GM21390 (cell line): ENCODE data around the gene CDH20.

Experiments used
- ATAC-seq: cut with Tn5 transposase; IDR thresholded peaks from one replicate; pipeline ENCODE4 v1.9.1; 2021; ENCODE audit not compliant: unreplicated experiment

The CDH20 gene

DNA sequence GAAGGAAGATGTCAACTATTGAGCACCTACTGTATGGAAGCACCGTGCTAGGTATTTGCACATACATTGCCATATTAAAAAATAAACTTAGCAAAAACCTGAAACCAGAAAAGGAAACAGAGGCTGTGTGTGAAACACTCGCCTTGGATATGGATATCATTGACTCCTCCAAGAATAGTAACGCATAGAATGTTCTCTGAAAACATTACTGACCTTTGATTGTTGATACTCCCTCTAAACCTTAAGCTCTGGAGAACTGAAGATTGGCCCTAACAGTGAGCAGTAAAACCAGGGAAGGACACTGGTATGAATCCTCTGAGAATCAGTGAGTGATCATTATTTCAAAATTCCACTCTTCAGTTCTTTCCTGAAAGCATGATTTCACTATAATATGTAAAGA lies 236.8 kb downstream of the CDH20 start:
- no peak for ATAC-seq

DNA sequence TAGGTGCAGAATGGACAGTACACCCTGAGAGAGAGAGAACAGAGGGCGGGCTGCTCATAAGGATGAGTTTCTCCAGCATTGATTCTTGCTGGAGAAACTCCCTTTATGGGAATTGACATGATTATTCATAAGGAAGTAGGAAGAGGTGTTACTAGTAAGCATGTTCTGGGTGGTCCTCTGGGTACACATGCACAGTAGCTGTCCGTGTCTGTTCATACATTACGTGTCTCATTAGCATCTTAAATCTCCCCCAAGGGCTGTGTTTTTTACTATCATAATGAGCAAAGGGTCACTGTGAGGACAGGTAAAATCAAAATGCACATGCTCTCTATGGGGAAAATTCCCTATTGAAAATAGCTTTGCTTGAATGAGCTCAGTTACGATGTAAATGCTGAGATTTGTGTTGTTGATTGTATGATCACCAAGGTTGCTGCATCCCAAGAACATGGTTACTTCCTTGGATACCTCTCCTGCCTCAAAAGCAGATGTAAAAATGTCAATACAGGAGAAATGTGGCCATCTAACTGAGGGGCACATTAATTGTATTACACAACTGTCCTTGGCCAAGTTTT lies 238.9 kb downstream of the CDH20 start:
- ATAC-seq: no peak

DNA sequence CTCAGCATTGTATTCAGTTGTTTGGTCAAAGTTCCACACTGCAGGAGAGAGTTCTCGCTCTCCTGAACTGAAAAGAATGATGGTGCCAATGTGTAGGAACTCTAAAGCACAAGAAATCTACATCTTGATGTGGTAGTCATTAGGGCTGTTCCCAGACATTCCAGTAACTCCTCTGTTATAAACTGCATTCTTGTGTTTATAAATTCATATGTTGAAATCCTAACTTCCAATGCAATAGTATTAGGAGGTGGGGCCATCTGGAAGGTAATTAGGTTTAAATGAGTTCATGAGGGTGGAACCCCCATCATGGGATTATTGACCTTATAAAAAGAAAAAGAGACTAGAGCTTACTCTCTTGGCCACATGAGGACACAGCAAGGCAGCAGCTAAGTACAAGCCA lies 239.6 kb downstream of the CDH20 start:
- no peak for ATAC-seq

DNA sequence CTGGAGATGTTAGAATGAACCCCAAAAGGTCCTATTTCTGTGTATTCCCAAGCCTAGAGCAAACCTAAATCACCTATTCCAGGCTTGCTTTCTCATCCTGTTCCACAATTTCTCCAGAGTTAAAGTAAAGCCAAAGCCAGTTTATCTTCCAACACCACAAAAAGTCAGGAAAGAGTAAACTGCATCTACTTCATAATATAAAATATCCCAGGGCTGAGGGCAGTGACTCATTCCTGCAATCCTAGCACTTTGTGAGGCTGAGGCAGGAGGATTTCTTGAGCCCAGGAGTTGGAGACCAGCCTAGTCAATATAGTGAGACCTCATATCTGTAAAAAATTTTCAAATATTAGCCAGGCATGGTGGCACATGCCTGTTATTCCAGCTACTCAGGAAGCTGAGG lies 241.4 kb downstream of the CDH20 start:
- no peak for ATAC-seq

DNA sequence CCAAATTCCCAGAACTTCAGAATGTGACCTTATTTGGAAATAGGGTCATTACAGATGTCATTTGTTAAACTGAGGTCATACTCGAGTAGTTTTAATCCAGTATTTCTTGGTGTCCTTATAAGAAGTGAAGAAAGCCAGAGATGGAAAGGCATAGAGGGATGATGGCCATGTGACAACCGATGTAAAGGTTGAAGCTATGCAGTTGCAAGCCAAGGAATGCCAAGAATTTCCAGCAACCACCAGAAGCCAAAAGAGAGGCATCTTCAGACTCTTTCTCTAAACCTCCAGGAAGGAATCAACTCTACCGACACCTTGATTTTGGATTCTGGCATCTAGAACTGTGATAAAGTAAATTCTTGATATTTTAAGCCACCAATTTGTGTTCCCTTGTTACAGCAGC lies 242.2 kb downstream of the CDH20 start:
- no peak for ATAC-seq

DNA sequence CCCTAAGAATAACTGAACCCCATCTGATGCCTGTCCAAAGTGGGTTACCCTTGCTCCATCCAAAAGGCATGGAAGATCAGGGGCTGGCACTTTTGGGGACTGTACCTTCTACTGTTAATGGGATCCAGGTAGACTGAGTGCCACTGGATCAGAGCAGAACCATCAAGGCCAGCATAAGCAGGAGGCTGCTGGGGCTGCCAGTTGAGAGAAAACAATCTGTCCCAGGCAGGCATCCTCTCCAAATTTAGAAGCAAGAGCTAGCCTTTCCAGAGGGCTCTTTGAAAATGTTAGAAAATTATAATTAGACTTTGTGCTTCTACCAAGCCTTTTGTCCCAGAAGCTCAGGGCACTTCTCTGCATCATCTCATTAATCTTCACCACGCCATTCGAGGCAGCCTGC lies 245.6 kb downstream of the CDH20 start:
- ATAC-seq: no peak

DNA sequence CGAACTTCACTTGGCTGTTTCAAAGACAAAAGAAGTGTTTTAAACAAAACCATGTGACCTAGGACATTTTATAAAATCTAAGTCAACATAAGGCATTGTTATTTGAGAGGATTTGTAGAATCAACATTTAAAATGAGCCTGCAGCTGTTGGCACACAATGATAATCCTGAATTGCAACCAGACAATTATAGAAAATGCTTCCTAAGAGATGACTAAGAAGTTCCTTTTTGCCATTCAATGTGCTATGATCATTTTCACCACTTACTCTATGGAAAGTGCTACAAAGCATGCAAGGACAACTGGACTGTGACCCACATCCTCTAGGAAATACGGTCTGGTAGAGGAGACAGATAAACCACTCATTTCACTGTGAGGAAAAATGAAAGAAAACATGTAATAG lies 246.4 kb downstream of the CDH20 start:
- ATAC-seq: no peak

DNA sequence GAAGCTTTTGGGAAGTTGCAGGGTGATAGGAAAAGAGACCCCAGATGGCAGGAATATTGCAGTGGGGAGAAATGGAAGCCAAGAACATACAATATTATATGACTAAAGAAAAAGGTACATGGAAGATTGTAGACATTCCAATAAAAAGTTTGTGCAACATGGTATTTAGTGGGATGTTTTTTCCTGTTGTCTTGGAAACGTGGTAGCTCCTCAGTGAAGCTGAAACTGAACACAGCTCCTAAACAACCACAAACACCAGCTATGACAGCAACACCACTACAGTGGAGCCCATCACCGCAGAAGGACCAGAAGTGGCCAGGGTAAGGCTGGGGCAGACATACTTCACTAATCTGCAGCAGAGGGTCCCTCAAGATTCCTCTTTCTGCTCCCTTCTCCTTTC lies 246.8 kb downstream of the CDH20 start:
- ATAC-seq: no peak

DNA sequence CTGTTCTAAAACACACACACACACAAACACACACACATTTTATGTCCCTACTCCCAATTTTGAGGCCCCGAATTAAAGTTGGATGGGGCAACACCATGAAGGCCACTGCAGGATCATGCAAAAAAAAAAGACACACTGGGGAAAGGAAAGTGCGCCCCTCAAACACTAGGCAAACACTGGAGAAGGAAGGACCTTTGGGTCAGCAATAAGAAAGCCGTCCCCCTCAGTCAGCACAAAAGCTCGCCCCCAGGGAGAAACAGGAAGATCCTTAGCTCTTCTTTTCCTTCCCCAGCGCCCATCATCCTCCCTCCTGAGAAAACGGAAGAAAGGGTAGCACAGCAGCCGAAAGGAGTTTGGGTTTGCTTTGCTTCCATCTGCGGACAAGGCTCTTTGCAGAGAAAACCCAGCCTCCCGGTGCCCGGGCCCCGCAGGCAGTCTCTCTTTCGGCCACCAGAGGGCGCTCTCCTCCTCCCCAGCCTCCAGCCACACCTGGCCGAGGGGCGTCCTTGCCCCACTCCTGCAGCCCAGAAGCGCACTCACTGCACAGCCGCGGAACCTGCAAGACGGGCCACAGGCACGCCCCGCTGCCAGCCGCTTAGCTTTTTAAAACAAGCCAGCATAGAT lies 248.5 kb downstream of the CDH20 start:
- peak; percentile 87 for ATAC-seq

DNA sequence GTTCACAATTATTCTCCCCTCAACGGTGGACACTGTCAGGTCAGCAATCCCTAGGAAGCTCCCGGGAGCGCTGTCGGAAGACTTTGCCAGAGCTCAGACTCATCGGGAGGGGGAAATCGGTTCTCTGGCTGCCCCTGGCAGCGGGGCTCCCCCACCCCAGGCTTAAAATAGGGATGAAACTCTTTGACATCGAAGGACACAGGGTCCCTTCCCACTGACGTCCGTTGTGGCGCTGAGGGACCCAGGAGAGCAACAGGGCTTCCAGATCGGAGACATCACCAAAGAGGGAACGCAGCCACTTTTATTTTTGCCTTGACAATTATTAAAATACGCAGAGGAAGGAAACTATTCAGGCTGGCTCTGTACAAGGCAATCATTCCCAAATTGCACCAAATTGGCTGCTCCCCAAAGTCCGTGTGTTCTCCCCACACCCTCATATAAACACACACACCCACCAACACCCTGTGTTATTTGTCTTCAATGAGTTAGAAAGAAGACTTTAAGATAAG lies 249.0 kb downstream of the CDH20 start:
- ATAC-seq: no peak

DNA sequence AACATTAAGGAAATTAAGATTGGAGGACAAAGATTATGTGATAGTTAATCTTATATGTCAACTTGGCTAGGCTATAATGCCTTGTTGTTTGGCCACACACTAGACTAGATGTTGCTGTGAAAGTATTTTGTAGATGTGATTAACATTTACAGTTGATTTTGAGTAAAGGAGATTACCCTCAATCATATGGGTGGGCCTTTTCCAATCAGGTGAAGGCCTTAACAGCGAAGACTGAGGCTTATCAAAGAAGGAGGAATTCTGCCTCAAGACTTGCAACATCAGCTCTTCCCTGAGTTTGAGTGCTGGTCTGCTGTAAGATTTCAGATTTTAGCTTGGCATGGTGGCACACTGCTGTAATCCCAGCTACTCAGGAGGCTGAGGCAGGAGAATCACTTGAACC lies 250.3 kb downstream of the CDH20 start:
- no peak for ATAC-seq

DNA sequence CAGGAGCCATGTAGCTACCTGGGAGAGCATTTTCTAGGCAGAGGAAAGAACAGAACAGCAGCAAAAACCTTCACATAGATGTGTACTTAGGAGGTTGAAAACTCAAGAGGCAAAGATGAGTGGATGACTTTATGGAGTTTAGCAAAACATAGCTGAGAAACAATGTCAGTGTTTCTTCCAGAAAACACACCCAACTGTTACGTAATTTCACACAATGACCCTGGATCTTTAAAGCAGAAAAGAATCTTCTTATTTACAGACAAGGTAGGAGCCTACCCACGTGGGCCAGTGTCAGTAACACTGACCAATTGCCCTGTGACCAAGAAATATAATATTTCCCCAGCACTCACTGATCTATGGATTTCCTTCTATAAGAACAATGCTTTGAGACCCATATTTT lies 254.6 kb downstream of the CDH20 start:
- ATAC-seq: no peak

DNA sequence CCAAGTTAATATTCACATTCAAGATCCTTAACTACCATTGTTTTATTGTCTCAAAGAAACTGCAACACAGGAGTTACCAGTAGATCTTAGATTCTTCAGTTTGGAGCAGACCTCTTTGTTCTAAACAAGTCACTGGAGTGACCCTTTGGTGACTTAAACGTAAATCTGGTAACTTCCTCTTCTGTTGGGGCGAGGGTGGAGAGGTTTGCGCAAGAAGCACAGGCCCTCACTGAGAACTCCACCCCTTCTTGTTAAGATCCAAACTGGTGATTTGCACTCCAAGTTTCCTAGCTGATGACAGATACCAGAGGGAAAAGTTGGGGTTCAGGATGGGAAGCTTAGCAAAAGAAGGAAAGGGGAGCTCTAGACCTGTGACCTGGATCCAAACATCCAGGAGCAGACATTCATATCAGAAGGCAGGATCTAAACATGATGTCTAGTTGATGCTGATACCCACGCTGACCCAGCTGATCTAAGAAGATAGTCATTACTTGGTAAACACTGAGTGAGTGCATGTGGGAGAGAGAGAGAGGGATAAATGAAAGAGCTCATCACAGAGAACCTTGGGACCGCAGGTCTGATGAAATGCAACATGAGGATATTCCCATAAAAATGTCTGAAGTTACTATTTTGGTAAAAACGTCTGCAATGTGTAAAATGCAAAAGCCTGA lies 256.0 kb downstream of the CDH20 start:
- no peak for ATAC-seq

DNA sequence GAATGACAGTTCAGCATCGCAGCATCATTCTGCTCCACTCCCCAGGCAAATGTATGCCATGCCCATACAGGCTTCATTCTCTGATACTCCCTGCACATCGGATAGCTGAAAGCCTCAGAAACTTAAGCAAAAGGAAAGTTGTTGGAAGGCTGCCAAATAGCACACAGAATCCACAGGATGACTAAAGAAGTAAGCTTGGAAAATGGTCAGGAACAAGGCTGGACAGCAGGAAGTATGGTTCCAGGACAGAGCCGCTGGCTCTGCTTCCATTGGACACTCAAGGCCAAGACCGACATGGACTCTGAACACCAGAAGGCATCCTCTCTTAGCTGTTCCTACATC lies 256.5 kb downstream of the CDH20 start:
- no peak for ATAC-seq

DNA sequence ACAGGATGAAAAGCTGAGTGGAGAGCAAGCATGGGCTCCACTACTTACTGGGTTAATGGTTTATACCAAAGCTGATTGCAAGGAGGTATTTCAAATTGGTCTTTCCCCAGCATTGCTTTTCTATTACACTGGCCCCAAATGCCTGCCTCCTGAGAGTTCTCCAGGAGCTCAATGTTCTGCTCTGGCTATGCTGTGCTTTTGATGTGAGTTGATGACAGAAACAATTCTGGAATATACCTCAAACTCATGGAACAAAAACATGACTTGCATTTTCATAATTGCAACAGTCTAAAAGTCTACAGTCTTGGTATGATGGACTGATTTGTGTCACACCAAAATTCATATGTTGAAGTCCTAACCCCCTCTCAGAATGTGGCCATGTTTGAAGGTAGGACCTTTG lies 258.0 kb downstream of the CDH20 start:
- no peak for ATAC-seq

DNA sequence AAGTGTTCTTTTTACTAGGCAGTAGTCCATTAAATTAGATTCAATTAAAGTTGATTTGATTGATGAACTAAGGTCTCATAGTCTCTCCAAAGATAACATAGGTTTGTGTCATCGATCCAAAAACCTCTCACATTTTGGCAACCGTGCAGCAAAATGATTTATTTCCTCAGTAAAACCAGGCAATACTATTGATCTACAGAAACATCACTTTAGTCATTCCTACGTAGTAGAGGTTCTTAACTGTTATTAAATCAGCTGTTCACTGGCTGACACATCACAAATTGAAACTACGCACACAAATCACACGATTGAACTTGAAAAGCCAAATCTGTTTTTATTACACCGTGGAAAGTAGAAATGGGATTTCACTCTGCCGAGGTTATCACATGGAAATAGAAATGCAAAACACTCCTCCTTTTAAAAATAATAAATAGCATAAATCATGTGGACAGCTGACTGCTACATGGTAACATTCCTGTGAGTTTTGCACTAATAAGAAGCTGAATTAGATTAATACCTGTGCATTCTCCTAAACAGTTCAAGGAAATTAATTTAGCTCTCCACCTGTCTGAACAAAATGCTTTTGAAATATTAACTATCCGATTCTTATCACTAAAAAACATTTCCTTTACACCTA lies 262.5 kb downstream of the CDH20 start:
- no peak for ATAC-seq

DNA sequence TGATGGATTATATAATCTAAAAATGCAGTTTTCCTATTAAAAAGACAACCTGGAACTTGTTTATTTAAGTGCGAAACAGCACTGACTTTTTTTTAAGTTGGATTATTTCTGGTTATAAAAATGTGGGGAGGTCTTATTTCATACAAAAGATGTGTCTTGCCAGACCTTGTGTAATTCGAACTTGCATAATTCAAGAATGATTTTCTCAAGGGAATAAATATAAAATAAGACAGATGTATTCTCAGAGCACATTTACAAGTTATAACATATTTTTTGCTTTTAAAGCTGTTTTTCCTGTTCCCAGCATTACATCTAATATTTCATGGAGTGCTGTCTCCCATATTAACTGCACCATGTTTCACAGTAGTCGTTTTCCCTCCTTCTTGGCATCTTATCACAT lies 263.1 kb downstream of the CDH20 start:
- no peak for ATAC-seq

DNA sequence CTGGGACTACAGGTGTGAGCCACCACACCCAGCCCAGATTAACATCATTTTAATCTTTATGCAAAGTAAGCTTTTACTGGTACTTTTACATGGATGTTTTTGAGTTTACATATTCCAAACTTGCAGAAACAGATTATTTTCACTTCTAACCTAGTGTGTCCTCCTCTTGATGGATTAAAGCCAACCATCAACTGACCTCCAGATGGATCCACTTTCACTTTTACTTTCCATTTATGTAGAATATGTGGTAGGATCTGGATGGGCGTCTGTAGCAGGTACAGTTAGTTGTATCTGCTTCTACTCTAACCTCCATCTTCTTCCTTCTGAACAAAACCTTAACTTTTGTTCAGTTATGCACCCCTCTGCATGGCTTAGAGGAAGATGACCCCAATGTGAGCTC lies 264.1 kb downstream of the CDH20 start:
- no peak for ATAC-seq

DNA sequence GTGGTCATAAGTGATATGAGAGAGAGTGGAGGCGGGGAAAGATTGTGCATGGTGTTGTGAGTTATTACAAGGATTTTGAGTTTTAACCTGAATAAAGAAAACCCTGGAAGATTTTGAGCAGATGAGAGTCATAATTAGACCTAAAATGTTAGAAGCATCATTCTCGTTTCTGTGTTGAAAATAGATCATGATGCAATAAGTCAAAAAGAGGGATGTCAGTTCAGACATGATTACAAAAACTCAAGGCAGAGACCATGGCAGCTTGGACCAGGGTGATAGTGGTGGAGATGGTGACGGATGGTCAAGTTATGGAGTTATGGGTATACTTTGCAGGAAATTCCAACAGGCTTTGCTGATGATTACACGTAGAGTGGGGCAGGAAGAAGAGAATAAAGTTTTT lies 267.2 kb downstream of the CDH20 start:
- no peak for ATAC-seq

DNA sequence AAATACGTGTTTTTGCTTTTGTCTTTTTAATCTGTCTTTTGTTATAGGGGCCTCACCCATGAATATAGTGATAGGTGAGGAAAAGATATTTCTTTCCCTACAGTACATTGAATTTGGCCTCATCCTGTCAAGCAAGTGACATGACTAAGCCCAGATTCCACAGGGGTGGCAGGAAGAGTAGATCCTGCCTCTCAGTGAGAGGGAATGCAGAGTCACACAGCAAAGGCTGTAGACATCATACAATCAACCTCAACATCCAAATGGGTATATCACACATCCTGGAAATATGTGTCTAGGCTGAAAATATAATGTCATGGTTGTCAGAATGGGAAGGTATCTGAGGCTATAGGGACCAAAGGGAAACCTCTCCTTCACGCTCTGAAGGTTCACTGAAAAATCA lies 269.6 kb downstream of the CDH20 start:
- no peak for ATAC-seq
